ENCODE measurements around the gene CACNA1B.

- no peak for TF ChIP-seq CTCF (conservative IDR thresholded peaks at IDR 0.05 in 1 of 2, IDR thresholded peaks at IDR 0.05 in 1 of 2; ENCODE audit: low read depth in 1 of 2, low read length in 2 of 2)
- TF ChIP-seq EZH2 (IDR thresholded peaks at IDR 0.05; ENCODE audit: low read length, missing control alignments) = no peak
Observed at GRCh38 chr9:138003485-138004190, 126.1 kb downstream of the CACNA1B start.

All from fibroblast of lung (primary cell).